Mucosa of rectum (tissue), 2 donors: ENCODE data around the gene EXOC6B.

Experiments used
- H3K27ac ChIP-seq, 2 donors: one replicate each; pipeline ENCODE4 v1.7.0; 2013; ENCODE audit warnings: inconsistent platforms in 2 of 2, low read depth in 2 of 2, low read length in 2 of 2
- H3K27me3 ChIP-seq, 2 donors: one replicate each; pipeline ENCODE4 v1.7.0; 2013; ENCODE audit warnings: low read length in 2 of 2; ENCODE audit not compliant: control insufficient read depth in 2 of 2, insufficient read depth in 2 of 2
- H3K36me3 ChIP-seq, 2 donors: one replicate each; pipeline ENCODE4 v1.7.0; 2013; ENCODE audit warnings: low read length in 2 of 2; ENCODE audit not compliant: control insufficient read depth in 2 of 2, insufficient read depth in 2 of 2
- H3K4me1 ChIP-seq, 2 donors: one replicate each; pipeline ENCODE4 v1.7.0; 2013; ENCODE audit warnings: low read length in 2 of 2, mild to moderate bottlenecking in 1 of 2; ENCODE audit not compliant: control insufficient read depth in 2 of 2, insufficient read depth in 2 of 2
- H3K4me3 ChIP-seq, 2 donors: one replicate each; pipeline ENCODE4 v1.7.0; 2013; ENCODE audit warnings: low read length in 2 of 2
- H3K9ac ChIP-seq, 2 donors: one replicate each; pipeline ENCODE4 v1.7.0; 2013; ENCODE audit warnings: low read length in 2 of 2, low read depth in 1 of 2, mild to moderate bottlenecking in 1 of 2
- H3K9me3 ChIP-seq, 2 donors: one replicate each; pipeline ENCODE4 v1.7.0; 2013; ENCODE audit warnings: low read length in 2 of 2; ENCODE audit not compliant: control insufficient read depth in 2 of 2
- donor health status: healthy.
- donor health status: Normal muscosa, but diverticular disease.

The EXOC6B gene

DNA sequence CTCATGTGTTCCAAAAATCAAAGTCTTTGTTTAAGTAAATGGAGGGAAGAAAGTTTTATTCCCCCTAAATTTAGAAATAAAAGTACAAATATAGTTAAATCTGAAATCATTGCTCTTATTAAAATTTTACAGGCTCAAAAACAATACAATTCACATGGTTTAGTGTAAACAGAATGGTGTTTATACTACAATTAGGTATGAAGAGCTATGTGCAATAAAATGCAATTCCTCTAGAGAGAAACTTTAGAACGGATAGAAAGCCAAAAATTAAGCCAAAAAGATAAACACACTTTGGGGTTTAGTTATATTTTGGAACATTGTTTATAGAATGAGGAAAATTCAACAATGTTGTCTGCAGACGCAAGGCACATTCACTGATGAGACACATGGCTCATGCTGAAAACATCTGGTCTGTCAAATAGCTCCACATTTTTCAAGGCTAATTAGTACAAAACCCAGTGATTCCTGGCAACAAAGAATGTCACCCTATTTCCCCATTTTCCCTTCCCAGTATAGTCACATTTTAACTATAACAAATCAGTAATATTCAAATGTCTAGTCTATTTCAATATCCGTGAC, 103.3 kb downstream of the EXOC6B start:
- Histone ChIP-seq H3K36me3 (no peaks in the 10 kb centered on the region), H3K9me3 (no peaks in the 10 kb centered on the region), H3K9ac (no peak overlapping the region), H3K4me3 (no peak overlapping the region), H3K27ac (no peak overlapping the region), H3K27me3 (no peaks in the 10 kb centered on the region), H3K4me1 (peaks cover 0 to 9% of the 10 kb centered on the region in 2 donors)

DNA sequence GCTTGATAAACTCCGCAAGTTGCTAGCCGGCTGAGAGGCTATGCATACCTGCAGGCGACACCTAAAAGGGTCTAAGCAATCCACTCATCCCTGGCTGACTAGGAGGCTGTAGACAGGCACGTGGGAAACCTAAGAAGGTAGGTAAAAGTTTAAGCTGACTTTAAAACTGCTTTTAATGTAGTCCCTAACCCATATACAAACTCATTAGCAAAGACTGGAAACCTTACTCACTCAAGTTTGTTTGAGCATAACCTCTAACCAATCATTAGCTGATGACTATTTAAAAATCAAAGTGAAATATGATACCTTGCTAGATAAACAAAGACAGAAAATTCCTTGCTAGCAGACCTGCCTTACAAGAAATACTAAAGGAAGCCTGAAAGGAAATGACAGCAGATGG, 106.4 kb downstream of the EXOC6B start:
- Histone ChIP-seq H3K27ac (no peak overlapping the region), H3K4me3 (no peak overlapping the region), H3K36me3 (peaks cover 0 to 3% of the 10 kb centered on the region in 2 donors), H3K27me3 (no peaks in the 10 kb centered on the region), H3K9ac (no peak overlapping the region), H3K9me3 (no peaks in the 10 kb centered on the region), H3K4me1 (peaks cover 0 to 9% of the 10 kb centered on the region in 2 donors)

DNA sequence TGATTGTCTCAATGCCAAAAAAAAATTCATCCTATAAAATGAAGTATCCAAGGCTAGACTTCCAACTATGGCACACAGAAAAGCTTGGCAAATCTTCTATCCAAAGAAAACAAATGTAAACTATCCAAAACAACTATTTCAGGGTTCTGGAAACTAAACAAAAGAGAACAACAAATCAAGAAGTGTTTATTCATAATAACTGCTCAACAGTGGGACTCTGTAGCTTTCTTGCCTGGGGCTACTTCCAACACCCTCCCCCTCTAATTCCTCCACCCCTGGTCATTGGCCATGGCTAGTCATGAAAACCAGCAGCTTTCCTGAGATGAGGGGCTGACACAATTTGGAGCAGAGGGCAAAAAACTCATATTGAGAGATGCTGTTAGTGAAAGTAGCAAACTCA, 107.0 kb downstream of the EXOC6B start:
- Histone ChIP-seq H3K9ac (no peak overlapping the region), H3K36me3 (peaks cover under 1 to 3% of the 10 kb centered on the region in 2 donors), H3K27ac (no peak overlapping the region), H3K4me3 (no peak overlapping the region), H3K27me3 (no peaks in the 10 kb centered on the region), H3K9me3 (no peaks in the 10 kb centered on the region), H3K4me1 (peaks cover 0 to 8% of the 10 kb centered on the region in 2 donors)

DNA sequence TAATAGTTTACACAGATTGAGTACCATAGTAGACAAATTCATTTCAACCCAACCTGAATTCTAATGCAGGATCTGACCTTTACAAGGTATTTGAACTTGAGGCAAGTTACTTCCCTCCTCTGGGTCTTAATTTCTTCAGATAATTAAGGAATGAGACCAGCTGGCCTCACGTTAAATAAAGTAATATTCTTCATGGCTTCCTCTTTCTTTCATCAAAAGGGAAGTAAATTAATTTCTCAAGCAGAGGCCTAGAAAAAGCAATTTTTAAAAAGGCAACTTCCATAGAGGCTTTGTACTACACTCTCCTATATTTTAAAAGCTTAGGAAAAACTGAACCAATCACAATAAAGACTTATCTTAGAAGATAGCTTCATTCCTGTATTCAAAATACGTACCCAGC, 109.2 kb downstream of the EXOC6B start:
- Histone ChIP-seq H3K9me3 (no peaks in the 10 kb centered on the region), H3K27ac (no peak overlapping the region), H3K4me1 (no peaks in the 10 kb centered on the region), H3K4me3 (no peak overlapping the region), H3K9ac (no peak overlapping the region), H3K27me3 (no peaks in the 10 kb centered on the region), H3K36me3 (peaks cover 3% of the 10 kb centered on the region in 2 donors)

DNA sequence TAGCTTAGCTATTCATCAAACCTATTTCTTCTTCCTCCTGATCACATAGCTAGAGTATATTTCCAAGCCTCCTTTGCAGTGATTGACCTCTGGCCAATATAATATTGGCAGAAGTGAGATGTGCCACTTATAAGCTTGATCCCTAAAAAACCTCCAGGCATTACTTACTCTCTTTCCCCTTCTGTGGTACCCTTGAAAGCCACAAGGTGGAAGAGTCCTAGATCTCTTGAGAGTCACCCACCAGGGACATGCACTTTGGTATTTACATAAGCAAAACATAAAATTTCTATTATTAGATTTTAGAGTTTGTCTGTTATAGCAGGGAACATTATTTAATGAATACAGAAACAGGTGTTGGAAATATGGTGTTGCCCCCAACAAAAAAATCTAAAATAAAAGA, 112.0 kb downstream of the EXOC6B start:
- Histone ChIP-seq H3K4me1 (no peaks in the 10 kb centered on the region), H3K4me3 (no peak overlapping the region), H3K36me3 (peaks cover 3% of the 10 kb centered on the region in 2 donors), H3K9me3 (no peaks in the 10 kb centered on the region), H3K9ac (no peak overlapping the region), H3K27ac (no peak overlapping the region), H3K27me3 (no peaks in the 10 kb centered on the region)

DNA sequence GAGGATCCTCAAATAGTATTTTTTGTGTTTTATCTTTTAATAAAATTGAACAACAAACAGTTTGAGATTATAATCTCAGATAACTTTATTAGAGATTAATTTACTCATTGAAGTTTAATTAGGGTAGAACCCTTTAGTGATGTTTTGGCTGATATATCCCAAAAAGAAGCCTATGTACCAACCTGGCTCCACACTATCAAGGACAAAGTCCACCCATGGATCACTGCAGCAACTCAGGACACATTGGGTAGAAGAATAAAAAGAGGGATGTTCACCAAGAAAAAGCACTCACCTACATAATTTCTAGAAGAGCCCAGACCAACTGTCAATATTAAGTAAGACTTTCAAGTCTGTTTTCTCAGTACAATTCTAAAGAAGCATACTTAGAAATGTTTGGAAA, 112.9 kb downstream of the EXOC6B start:
- no peaks in the 10 kb centered on the region for H3K27me3 ChIP-seq
- H3K4me3 ChIP-seq = no peak overlapping the region
- no peak overlapping the region for H3K27ac ChIP-seq
- peaks cover 3% of the 10 kb centered on the region in 2 donors for H3K36me3 ChIP-seq
- no peaks in the 10 kb centered on the region for H3K4me1 ChIP-seq
- H3K9ac ChIP-seq = no peak overlapping the region
- H3K9me3 ChIP-seq = no peaks in the 10 kb centered on the region

DNA sequence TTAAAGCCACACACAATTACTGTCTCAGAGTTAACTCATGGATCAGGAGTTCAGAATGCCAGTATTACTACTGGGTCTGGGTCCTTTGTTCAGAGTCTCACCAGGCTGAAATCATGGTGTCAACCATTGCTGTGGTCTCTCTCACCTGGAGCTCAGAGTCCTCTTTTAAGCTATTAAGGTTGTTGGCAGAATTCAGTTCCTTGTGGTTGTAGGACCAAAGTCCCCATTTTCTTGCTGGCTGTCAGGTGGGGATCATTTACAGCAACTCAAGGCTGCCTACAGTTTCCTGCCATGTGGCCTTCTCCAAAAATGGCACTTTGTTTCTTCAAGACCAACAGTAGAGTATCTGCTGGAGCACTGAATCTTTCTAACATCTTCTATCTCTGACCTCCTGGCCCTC, 113.5 kb downstream of the EXOC6B start:
- H3K36me3 ChIP-seq = peaks cover 3% of the 10 kb centered on the region in 2 donors
- no peak overlapping the region for H3K27ac ChIP-seq
- no peaks in the 10 kb centered on the region for H3K27me3 ChIP-seq
- H3K9ac ChIP-seq = no peak overlapping the region
- no peaks in the 10 kb centered on the region for H3K9me3 ChIP-seq
- no peaks in the 10 kb centered on the region for H3K4me1 ChIP-seq
- H3K4me3 ChIP-seq = no peak overlapping the region

DNA sequence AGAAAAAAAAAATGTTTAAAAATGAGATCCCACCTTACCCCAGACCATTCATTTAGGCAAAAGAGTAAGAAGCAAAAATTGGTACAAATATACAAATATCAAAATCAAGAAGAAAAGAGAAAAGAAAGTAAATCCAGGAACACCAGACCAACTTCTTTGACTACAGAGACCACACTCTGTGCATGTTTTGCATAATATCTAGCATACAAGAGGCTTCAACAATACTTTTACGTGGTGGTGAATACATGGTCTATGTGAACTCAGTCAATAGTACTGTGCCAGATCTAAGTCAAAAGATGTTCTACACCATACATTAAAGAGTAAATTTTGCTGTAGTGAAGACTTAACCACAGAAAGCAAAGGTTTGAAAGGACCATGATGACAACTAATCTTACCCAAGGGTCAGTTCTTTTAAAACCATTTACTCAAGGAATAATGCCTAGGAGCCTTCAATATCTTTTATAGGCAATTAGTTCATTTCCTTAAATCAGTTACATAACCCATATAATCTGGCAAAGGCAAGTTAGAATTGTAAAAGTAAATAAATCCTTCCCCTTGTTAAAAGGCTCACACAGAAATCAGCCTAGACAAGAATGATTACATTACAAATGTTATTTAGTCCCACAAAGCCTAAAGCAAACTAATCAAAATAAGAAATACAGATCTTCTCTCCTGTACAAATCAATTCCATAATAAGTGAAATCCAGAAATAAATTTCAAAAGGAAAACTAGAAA, 115.2 kb downstream of the EXOC6B start:
- Histone ChIP-seq H3K4me1 (no peaks in the 10 kb centered on the region), H3K9ac (no peak overlapping the region), H3K9me3 (no peaks in the 10 kb centered on the region), H3K27ac (no peak overlapping the region), H3K4me3 (no peak overlapping the region), H3K27me3 (no peaks in the 10 kb centered on the region), H3K36me3 (peaks cover 0 to 3% of the 10 kb centered on the region in 2 donors)

DNA sequence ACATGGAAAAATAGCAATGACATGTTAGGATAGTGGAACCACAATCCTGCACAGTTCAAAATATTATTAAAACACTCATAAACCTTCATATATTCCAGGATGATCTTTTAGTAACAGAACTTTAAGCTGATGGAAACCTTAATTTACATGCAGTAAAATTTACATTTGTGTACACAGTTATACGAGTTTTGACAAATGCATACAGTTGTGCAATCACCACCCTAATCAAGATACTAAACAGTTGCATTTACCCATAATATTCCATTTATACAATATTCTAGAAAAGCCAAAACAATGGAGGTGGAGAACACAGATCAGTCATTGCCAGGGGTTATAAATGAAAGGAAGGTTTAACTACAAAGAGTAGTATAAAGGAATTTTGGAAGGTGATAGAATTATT, 117.6 kb downstream of the EXOC6B start:
- H3K36me3 ChIP-seq = no peaks in the 10 kb centered on the region
- no peak overlapping the region for H3K27ac ChIP-seq
- H3K4me3 ChIP-seq = no peak overlapping the region
- H3K9ac ChIP-seq = no peak overlapping the region
- H3K4me1 ChIP-seq = no peaks in the 10 kb centered on the region
- no peaks in the 10 kb centered on the region for H3K9me3 ChIP-seq
- H3K27me3 ChIP-seq = no peaks in the 10 kb centered on the region

DNA sequence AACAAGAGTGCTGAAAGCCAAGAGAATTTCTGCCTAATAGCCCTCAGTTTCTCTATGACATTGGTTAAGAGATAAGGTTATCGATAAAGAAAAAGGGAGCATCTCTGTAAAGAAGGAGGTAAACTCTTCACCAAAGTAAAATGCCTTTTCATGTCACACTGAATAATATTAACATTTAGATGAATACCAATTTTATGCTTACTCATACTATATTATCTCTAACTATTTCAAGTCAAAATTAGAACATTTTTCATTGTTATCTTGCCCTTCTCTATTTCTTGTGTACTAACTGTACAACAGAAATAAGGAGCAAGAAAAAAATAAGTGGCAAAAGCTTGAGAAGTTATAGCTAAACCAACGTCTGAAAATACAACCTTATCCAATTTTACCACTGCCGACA, 127.5 kb downstream of the EXOC6B start:
- Histone ChIP-seq H3K27ac (no peak overlapping the region), H3K4me1 (peaks cover 6 to 7% of the 10 kb centered on the region in 2 donors), H3K9ac (no peak overlapping the region), H3K27me3 (no peaks in the 10 kb centered on the region), H3K9me3 (no peaks in the 10 kb centered on the region), H3K4me3 (no peak overlapping the region), H3K36me3 (no peaks in the 10 kb centered on the region)
